GM18505 (cell line): Measurements from ENCODE around the gene OR10P1.
"Not testable (repeated sequence)": the region's sequence is repeated elsewhere in the genome, so short reads cannot be mapped to it uniquely, and the experiment has no call there.

Experiments
- ATAC-seq: cut with Tn5 transposase; IDR thresholded peaks from one replicate; pipeline ENCODE4 v1.9.1; 2021; ENCODE audit not compliant: unreplicated experiment
- POLR2A ChIP-seq: IDR thresholded peaks from 4 replicates; pipeline ENCODE4 v1.6.1; 2011; ENCODE audit warnings: borderline replicate concordance; ENCODE audit not compliant: insufficient read depth, insufficient read length; ENCODE audit errors: extremely low read depth

OR10P1 gene

GRCh38 chr12:55641595-55641994 is 4.9 kb downstream of the OR10P1 start:
- TF ChIP-seq POLR2A: no peak

GRCh38 chr12:55642267-55642666 is 5.6 kb downstream of the OR10P1 start:
- no peak for ATAC-seq

More at GRCh38 chr12:55641595-55641994, 4.9 kb downstream of the OR10P1 start:
- no peak for ATAC-seq

DNA sequence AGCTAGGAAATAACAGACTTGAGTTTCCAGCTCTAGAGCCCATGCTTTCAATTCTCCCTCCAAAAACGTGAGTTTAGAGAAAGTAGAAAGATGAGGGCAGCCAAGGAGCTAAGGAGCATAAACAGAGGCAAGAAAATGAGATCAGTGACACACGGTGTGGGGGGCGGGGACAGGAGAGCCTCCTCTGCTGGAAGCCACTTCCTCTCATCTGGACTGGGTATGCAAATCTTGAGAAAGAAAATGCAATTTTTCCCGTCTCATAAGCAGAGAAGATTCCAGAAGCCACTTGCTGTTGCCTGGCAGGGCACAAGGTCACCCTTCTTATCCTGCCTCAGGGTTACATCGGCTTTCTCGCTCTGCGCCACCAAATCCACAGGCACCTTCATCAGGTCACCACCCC is 6.0 kb downstream of the OR10P1 start:
- peak; percentile 32 for ATAC-seq
- TF ChIP-seq POLR2A: no peak

More at GRCh38 chr12:55642267-55642666, 5.6 kb downstream of the OR10P1 start:
- no peak for TF ChIP-seq POLR2A

GRCh38 chr12:55644591-55644990 is 7.9 kb downstream of the OR10P1 start:
- no peak for ATAC-seq
- TF ChIP-seq POLR2A: no peak

DNA sequence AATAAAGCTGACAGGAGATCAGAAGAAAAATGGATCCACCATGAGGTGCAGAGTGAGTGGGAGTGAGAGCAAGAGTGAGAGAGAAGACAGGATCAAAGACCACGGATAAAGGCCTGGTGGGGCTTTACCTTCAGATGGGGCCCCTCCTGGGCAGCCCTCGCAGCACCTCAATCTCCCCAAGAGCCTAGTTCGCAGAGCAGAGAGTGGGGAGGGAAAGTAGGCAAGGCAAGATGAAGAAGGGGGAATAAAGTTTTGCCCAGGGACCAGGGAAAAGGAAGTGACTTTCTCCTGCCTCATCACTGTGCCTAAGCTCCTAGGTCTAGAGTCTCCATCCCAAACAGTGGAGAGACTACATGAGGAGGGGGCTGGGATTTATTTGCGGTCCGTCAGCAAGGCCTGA is 10.3 kb downstream of the OR10P1 start:
- no peak for TF ChIP-seq POLR2A
- no peak for ATAC-seq

- ATAC-seq: not testable (repeated sequence)
These were observed 14.1 kb downstream of the OR10P1 start for GRCh38 chr12:55650620-55651298.

- no peak for ATAC-seq
- TF ChIP-seq POLR2A: no peak
These were observed 14.6 kb downstream of the OR10P1 start for GRCh38 chr12:55651299-55651683.

- TF ChIP-seq POLR2A: no peak
- no peak for ATAC-seq
These were observed 15.7 kb downstream of the OR10P1 start for GRCh38 chr12:55652352-55652751.

DNA sequence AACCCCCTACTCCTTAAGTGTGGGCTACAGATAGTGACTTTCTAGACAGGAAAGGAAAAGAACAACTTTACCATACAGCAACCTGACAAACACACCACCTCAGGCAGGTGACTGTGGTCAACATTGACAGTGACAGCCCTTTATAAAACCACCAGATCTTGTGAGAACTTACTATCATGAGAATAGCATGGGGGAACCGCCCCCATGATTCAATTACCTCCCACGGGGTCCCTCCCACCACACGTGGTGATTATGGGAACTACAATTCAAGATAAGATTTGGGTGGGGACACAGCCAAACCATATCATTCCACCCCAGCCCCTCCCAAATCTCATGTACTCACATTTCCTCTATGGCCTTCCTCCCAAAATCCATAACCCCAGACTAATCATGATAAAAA is 16.3 kb downstream of the OR10P1 start:
- no peak for ATAC-seq
- TF ChIP-seq POLR2A: no peak

DNA sequence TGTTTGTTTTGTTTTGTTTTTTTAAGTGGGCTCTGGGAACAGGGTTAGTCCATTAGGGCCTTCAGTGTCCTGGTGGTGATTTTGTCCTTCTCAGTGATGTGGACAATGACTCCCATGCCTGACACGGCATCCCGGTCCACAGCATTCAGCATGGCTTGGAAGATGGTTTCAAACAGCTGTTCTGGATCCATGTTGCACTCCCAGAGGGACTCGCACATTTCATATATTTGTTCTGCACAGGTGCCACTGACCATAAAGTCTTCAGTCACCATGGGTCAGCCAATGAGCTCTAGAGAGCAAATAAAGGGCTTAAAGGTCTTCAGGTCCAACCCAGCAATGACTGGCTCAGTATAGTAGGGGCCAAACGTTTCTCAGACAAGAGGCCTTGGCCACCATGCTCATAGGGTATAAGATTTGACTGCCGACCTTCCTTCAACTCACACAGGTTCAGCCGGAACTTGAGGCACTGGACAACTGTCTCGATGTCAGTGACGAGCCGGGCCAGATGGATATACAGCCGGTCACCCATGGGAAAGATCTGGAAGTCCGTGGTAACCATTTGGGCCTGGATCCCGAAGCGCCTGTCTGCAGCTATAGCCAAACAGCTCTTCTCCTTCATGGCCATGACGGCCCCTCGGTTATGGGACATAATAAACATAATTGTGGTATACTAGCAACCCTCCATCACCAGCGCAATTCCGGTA is 18.0 kb downstream of the OR10P1 start:
- ATAC-seq: no peak
- no peak for TF ChIP-seq POLR2A

DNA sequence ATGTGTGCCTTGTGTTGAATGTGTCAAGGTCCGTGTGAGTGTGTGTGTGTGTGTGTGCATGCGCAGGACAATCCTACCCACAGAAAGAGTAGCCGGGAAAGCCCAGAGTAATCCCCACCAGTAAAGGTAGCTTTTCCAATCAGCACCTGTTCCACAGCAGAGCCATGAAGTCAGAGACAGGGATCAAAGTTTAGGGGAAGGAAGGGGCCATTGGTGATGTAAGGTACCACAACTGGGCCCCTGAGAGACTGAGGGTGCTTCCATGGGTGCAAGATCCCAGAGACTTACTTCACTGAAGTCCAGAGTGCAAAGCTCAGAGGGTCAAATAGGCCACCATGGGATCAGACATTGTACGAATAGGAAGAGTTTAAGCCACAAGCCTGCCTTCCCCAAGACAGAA is 20.5 kb downstream of the OR10P1 start:
- TF ChIP-seq POLR2A: no peak
- ATAC-seq: no peak

DNA sequence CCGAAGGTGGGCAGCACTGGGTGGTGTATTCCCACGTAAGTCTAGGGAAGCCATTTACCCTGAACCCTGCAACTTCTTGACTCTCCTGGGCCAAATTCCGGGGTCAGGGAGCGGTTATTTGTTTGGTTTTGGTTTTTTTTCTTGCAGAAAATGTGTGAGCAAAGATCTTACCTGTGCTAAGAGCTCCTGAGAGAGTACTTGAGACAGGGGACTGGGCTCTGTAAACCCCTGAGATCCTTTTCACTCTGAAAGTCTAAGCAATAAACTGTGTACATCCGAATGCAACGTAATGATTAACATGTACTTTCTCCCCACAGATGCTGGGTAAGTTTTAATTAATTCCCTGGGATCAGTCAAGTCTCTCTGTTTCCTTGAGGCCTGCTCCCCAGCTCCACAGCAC is 21.5 kb downstream of the OR10P1 start:
- no peak for ATAC-seq
- TF ChIP-seq POLR2A: no peak

DNA sequence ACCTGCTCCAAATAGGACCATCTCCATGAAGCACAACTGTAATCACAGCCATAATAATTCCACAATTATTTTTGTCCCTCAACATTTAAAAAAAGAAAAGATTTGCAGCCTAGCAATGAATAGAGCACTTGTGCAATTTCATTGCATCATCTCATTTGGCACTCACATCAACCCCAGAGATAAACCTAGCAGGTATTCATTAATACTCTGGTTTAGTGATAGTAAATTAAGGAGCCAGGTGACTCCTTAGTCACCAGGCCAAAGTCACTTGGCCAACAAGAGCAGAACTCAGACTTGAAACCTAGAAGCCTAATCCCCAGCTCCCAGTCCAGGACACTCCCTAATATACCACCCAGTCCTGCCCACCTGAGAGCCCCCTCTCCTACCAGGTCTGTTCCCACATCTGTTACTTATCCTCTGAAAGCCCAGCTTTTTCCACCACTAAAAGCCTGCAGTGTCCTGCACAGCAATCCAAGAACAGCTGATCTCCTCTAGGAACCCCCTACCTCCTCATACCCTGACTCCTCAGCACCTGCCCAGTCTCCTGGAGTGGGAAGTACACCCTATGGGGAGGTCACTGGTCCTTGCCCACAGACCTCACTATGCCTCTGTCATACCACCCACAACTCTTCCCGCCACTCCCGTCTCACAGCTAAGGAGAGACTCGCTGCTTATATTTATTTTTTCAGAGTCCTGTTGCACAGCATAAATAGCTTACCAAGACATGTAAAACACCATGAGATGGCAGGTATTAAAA is 22.1 kb downstream of the OR10P1 start:
- no peak for TF ChIP-seq POLR2A
- ATAC-seq: no peak

DNA sequence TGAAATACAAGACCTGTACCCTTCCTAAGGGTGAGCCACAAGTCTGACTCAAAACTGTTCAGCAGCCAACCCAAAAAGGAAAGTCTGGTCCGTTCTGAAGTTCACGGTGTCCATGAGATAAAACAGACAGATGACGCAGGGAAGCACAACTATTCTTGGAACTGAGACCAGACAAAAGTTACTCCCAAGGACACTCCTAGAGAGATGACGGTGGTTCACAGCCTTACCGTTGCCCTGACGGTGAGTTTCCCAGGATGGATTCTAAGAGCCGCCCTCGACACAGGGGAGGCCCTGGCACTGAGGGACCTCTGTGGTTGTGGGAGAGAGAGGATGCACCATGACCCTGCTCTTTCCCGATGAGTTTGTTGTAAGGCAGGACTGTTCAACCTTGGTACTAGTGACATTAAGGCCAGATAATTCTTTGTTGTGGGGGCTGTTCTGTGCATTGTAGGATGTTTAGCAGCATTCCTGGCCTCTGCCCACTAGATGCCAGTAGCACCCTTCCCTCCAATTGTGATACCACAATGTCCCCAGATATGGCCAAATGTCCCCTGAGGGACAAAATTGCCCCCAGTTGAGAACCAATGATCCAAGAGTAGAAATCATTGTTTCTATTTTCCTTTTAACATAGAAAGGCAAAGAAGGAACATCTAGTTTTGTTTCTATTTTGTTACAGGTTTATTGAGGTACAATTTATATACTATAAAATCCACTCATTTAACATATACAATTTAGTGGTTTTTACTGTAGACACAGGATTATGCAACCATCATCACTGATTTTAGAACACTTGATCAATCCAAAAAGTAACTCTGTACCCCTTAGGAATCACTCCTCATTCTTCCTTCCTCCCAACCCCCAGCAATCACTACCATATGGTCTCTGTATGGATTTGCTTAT is 23.0 kb downstream of the OR10P1 start:
- no peak for ATAC-seq
- TF ChIP-seq POLR2A: no peak

GRCh38 chr12:55663391-55663790 is 26.7 kb downstream of the OR10P1 start:
- ATAC-seq: no peak
- no peak for TF ChIP-seq POLR2A
